Fibroblast of peridontal ligament (primary cell): Measurements from ENCODE around the gene RERE.
"Not testable (repeated sequence)": the region's sequence is repeated elsewhere in the genome, so short reads cannot be mapped to it uniquely, and the experiment has no call there.

Experiments used
- DNase-seq: peaks from one replicate; pipeline ENCODE4 v3.0.0-alpha.2; 2010; ENCODE audit errors: extremely low read depth

RERE gene

GRCh38 chr1:8607906-8608305, 209.5 kb downstream of the RERE start:
- no peak for DNase-seq

- no peak for DNase-seq
Measured at GRCh38 chr1:8604041-8604945, 213.1 kb downstream of the RERE start.

- DNase-seq, result peak; percentile 15
Measured at GRCh38 chr1:8603220-8603616, 214.2 kb downstream of the RERE start.

GRCh38 chr1:8602471-8603219, 214.8 kb downstream of the RERE start:
- no peak for DNase-seq

GRCh38 chr1:8600336-8600735, 217.1 kb downstream of the RERE start:
- DNase-seq, result peak; percentile 34

GRCh38 chr1:8599646-8600212, 217.7 kb downstream of the RERE start:
- no peak for DNase-seq

- DNase-seq, result no peak
Measured at GRCh38 chr1:8598783-8599182, 218.7 kb downstream of the RERE start.

GRCh38 chr1:8598060-8598724, 219.2 kb downstream of the RERE start:
- DNase-seq, result peak; percentile 66

GRCh38 chr1:8597455-8597854, 220.0 kb downstream of the RERE start:
- no peak for DNase-seq

GRCh38 chr1:8595941-8596340, 221.5 kb downstream of the RERE start:
- DNase-seq, result peak; percentile 29

- DNase-seq, result no peak
Measured at GRCh38 chr1:8595332-8595731, 222.1 kb downstream of the RERE start.

- not testable (repeated sequence) for DNase-seq
Measured at GRCh38 chr1:8593292-8593691, 224.1 kb downstream of the RERE start.

GRCh38 chr1:8591569-8591968, 225.9 kb downstream of the RERE start:
- DNase-seq, result no peak

GRCh38 chr1:8590721-8591351, 226.6 kb downstream of the RERE start:
- DNase-seq, result no peak

GRCh38 chr1:8589571-8589970, 227.9 kb downstream of the RERE start:
- DNase-seq, result no peak

GRCh38 chr1:8587784-8588183, 229.7 kb downstream of the RERE start:
- no peak for DNase-seq

- no peak for DNase-seq
Measured at GRCh38 chr1:8586438-8586837, 231.0 kb downstream of the RERE start.

- DNase-seq, result no peak
Measured at GRCh38 chr1:8584316-8584715, 233.1 kb downstream of the RERE start.

GRCh38 chr1:8583031-8583430, 234.4 kb downstream of the RERE start:
- no peak for DNase-seq

GRCh38 chr1:8580566-8580965, 236.9 kb downstream of the RERE start:
- DNase-seq, result no peak

- DNase-seq, result no peak
Measured at GRCh38 chr1:8578936-8579335, 238.5 kb downstream of the RERE start.
